Progenitor cell of endocrine pancreas (in vitro differentiated cells): Measurements from ENCODE around the gene EGLN2. TPM values are rescaled to one million over a fixed set of nuclear protein-coding genes. Genes with fewer than 3 reads are reported as not detected.
"Not testable (repeated sequence)": the region's sequence is repeated elsewhere in the genome, so short reads cannot be mapped to it uniquely, and the experiment has no call there.

Experiments used
- DNase-seq: peaks from one replicate; pipeline ENCODE4 v3.0.0; 2021; ENCODE audit warnings: low spot score; ENCODE audit not compliant: unreplicated experiment
- H3K27ac Mint-ChIP-seq: 2 replicates; pipeline ENCODE4 v1.8.0; 2021; ENCODE audit warnings: mild to moderate bottlenecking, moderate library complexity, mixed read lengths
- H3K27me3 Mint-ChIP-seq: 2 replicates; pipeline ENCODE4 v1.8.0; 2021; ENCODE audit warnings: mixed read lengths
- H3K36me3 Mint-ChIP-seq: 2 replicates; pipeline ENCODE4 v1.8.0; 2022; ENCODE audit warnings: mixed read lengths; ENCODE audit not compliant: insufficient read depth
- H3K4me1 Mint-ChIP-seq: 2 replicates; pipeline ENCODE4 v1.8.0; 2021; ENCODE audit warnings: low read depth, mixed read lengths
- H3K4me3 Mint-ChIP-seq: 2 replicates; pipeline ENCODE4 v1.8.0; 2021; ENCODE audit warnings: low read depth, mild to moderate bottlenecking, moderate library complexity, mixed read lengths
- H3K9me3 Mint-ChIP-seq: 2 replicates; pipeline ENCODE4 v1.8.0; 2021; ENCODE audit warnings: low read depth, mixed read lengths
- CTCF ChIP-seq: fragments of 200-600 bp; sonication (generic); IDR thresholded peaks from one replicate; pipeline ENCODE4 v1.5.0; 2021; ENCODE audit warnings: antibody characterized with exemption, mild to moderate bottlenecking; ENCODE audit not compliant: unreplicated experiment
- total RNA-seq: library from RNA; stranded (reverse); gene quantifications from 2 replicates; pipeline ENCODE4 v1.2.1, GENCODE V29; 2021

EGLN2 gene
- total RNA-seq, 1 donor from 2014 or later = 110 TPM

GRCh38 chr19:40759352-40759751 is 39.6 kb upstream of the EGLN2 start:
- no peak for TF ChIP-seq CTCF
- Mint-ChIP-seq H3K27me3 (no peaks in the 10 kb centered on the region), H3K27ac (no peak overlapping the region), H3K9me3 (no peaks in the 10 kb centered on the region), H3K4me1 (peaks cover 13% of the 10 kb centered on the region), H3K36me3 (peaks cover 35% of the 10 kb centered on the region), H3K4me3 (no peak overlapping the region)
- no peak for DNase-seq

GRCh38 chr19:40762754-40763470 is 36.1 kb upstream of the EGLN2 start:
- no peaks in the 10 kb centered on the region for H3K9me3 Mint-ChIP-seq
- H3K4me3 Mint-ChIP-seq = no peak overlapping the region
- DNase-seq = no peak
- no peaks in the 10 kb centered on the region for H3K4me1 Mint-ChIP-seq
- TF ChIP-seq CTCF = no peak
- no peak overlapping the region for H3K27ac Mint-ChIP-seq
- H3K36me3 Mint-ChIP-seq = peaks cover 38% of the 10 kb centered on the region
- H3K27me3 Mint-ChIP-seq = no peaks in the 10 kb centered on the region

- Mint-ChIP-seq H3K27ac (no peak overlapping the region), H3K27me3 (no peaks in the 10 kb centered on the region), H3K4me1 (no peaks in the 10 kb centered on the region), H3K4me3 (no peak overlapping the region), H3K36me3 (peaks cover 35% of the 10 kb centered on the region), H3K9me3 (no peaks in the 10 kb centered on the region)
- no peak for DNase-seq
- no peak for TF ChIP-seq CTCF
Measured at GRCh38 chr19:40763526-40763925, 35.5 kb upstream of the EGLN2 start.

GRCh38 chr19:40763963-40764362 is 35.0 kb upstream of the EGLN2 start:
- Mint-ChIP-seq H3K36me3 (peaks cover 35% of the 10 kb centered on the region), H3K27ac (peak overlapping the region; percentile 87), H3K4me1 (no peaks in the 10 kb centered on the region), H3K4me3 (no peak overlapping the region), H3K9me3 (no peaks in the 10 kb centered on the region), H3K27me3 (no peaks in the 10 kb centered on the region)
- no peak for DNase-seq
- no peak for TF ChIP-seq CTCF

- DNase-seq, H3K4me1 Mint-ChIP-seq, H3K27me3 Mint-ChIP-seq, H3K4me3 Mint-ChIP-seq, H3K27ac Mint-ChIP-seq, H3K9me3 Mint-ChIP-seq: not testable (repeated sequence)
- H3K36me3 Mint-ChIP-seq = peaks cover 34% of the 10 kb centered on the region
Measured at GRCh38 chr19:40766385-40766784, 32.6 kb upstream of the EGLN2 start.

- Mint-ChIP-seq H3K36me3 (peaks cover 29% of the 10 kb centered on the region), H3K27me3 (no peaks in the 10 kb centered on the region), H3K4me1 (no peaks in the 10 kb centered on the region), H3K9me3 (peaks cover 4% of the 10 kb centered on the region), H3K4me3 (no peak overlapping the region), H3K27ac (no peak overlapping the region)
- no peak for DNase-seq
- TF ChIP-seq CTCF = no peak
Measured at GRCh38 chr19:40768869-40769268, 30.1 kb upstream of the EGLN2 start.

GRCh38 chr19:40771101-40771862 is 27.7 kb upstream of the EGLN2 start:
- H3K4me3 Mint-ChIP-seq, DNase-seq, H3K27ac Mint-ChIP-seq, H3K27me3 Mint-ChIP-seq, H3K9me3 Mint-ChIP-seq, H3K4me1 Mint-ChIP-seq: not testable (repeated sequence)
- peaks cover 15% of the 10 kb centered on the region for H3K36me3 Mint-ChIP-seq
